ENCODE results near the gene FOCAD. TPM values are rescaled to one million over a fixed set of nuclear protein-coding genes. Genes with fewer than 3 reads are reported as not detected.

FOCAD gene
- total RNA-seq, 1 experiment from 2014 or later: 40.7 TPM

DNA sequence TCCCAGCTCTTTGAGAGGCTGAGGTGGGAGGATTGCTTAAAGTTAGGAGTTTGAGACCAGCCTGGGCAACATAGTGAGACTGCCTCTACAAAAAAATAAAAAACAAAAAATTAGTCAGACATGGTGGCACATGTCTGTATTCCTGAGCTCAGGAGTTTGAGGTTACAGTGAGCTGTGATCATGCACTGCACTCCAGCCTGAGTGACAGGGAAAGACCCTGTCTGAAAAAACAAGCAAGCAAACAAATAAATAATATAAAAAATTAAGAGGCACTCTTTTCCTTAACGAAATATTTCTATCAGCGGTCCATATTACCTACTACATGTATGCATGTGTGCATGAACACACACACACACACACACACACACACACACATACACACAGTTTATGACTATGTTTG, 20.9 kb upstream of the FOCAD start:
- Histone ChIP-seq H3K79me2 (ENCODE audit: insufficient read depth, low read length) (0 out of 2 replicates have a peak, but pooled peaks cover 3% of the 10 kb centered on the region), H3K27me3 (ENCODE audit: insufficient read depth, low read length) (no peaks in the 10 kb centered on the region), H3K9me2 (ENCODE audit: insufficient read depth) (peaks cover 3% of the 10 kb centered on the region; the same call in 1 of the 2 replicates), H3K4me2 (ENCODE audit: low read length) (no peak overlapping the region), H3K9me3 (ENCODE audit: control insufficient read depth in 1 of 2, insufficient read depth in 1 of 2, low read depth in 1 of 2, low read length in 2 of 2) (no peaks in the 10 kb centered on the region), H2AFZ (ENCODE audit: low read depth, low read length, poor library complexity, severe bottlenecking) (no peak overlapping the region), H3K4me3 (replicated peaks in 1 of 2; ENCODE audit: low read depth in 1 of 2, low read length in 2 of 2) (no peak overlapping the region), H3K36me3 (ENCODE audit: control insufficient read depth in 1 of 2, insufficient read depth in 2 of 2, low read length in 2 of 2) (no peaks in the 10 kb centered on the region), H3K27ac (ENCODE audit: low read depth, low read length) (no peak overlapping the region), H3K4me1 (ENCODE audit: control insufficient read depth in 1 of 2, insufficient read depth in 2 of 2, low read length in 2 of 2) (peaks cover 0 to 11% of the 10 kb centered on the region in 2 experiments; a peak in 1 of 4 replicates), H4K20me1 (ENCODE audit: insufficient read depth) (no peaks in the 10 kb centered on the region), H3K9ac (ENCODE audit: low read length) (no peak overlapping the region)
- TF ChIP-seq, protein P1, sequence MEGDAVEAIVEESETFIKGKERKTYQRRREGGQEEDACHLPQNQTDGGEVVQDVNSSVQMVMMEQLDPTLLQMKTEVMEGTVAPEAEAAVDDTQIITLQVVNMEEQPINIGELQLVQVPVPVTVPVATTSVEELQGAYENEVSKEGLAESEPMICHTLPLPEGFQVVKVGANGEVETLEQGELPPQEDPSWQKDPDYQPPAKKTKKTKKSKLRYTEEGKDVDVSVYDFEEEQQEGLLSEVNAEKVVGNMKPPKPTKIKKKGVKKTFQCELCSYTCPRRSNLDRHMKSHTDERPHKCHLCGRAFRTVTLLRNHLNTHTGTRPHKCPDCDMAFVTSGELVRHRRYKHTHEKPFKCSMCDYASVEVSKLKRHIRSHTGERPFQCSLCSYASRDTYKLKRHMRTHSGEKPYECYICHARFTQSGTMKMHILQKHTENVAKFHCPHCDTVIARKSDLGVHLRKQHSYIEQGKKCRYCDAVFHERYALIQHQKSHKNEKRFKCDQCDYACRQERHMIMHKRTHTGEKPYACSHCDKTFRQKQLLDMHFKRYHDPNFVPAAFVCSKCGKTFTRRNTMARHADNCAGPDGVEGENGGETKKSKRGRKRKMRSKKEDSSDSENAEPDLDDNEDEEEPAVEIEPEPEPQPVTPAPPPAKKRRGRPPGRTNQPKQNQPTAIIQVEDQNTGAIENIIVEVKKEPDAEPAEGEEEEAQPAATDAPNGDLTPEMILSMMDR (IDR thresholded peaks at IDR 0.05 in 2 of 3, conservative IDR thresholded peaks at IDR 0.05 in 1 of 3; ENCODE audit: borderline replicate concordance in 1 of 3, insufficient read depth in 1 of 3, low read depth in 2 of 3, low read length in 2 of 3): no peak
- TF ChIP-seq CBX3 (IDR thresholded peaks at IDR 0.05; ENCODE audit: low read depth): no peak
- TF ChIP-seq, protein P2, sequence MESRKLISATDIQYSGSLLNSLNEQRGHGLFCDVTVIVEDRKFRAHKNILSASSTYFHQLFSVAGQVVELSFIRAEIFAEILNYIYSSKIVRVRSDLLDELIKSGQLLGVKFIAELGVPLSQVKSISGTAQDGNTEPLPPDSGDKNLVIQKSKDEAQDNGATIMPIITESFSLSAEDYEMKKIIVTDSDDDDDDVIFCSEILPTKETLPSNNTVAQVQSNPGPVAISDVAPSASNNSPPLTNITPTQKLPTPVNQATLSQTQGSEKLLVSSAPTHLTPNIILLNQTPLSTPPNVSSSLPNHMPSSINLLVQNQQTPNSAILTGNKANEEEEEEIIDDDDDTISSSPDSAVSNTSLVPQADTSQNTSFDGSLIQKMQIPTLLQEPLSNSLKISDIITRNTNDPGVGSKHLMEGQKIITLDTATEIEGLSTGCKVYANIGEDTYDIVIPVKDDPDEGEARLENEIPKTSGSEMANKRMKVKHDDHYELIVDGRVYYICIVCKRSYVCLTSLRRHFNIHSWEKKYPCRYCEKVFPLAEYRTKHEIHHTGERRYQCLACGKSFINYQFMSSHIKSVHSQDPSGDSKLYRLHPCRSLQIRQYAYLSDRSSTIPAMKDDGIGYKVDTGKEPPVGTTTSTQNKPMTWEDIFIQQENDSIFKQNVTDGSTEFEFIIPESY (IDR thresholded peaks at IDR 0.05; ENCODE audit: extremely low read depth, insufficient replicate concordance, low read length): no peak
- no peak for TF ChIP-seq ZFX (IDR thresholded peaks at IDR 0.05)
- TF ChIP-seq, protein P3, sequence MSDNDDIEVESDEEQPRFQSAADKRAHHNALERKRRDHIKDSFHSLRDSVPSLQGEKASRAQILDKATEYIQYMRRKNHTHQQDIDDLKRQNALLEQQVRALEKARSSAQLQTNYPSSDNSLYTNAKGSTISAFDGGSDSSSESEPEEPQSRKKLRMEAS (IDR thresholded peaks at IDR 0.05): no peak
- no peak for TF ChIP-seq EZH2 (IDR thresholded peaks at IDR 0.05)
- TF ChIP-seq EGR1 (IDR thresholded peaks at IDR 0.05; ENCODE audit: low read depth): no peak
- no peak for TF ChIP-seq TCF7L2 (IDR thresholded peaks at IDR 0.05; ENCODE audit: borderline replicate concordance, extremely low read depth, insufficient read depth, insufficient read length)
- no peak for TF ChIP-seq SRF (IDR thresholded peaks at IDR 0.05; ENCODE audit: low read depth)
- no peak for TF ChIP-seq POLR2AphosphoS5 (IDR thresholded peaks at IDR 0.05; ENCODE audit: low read depth, low read length)
- TF ChIP-seq EZH2phosphoT487 (IDR thresholded peaks at IDR 0.05; ENCODE audit: borderline replicate concordance): no peak
- TF ChIP-seq SIN3A (IDR thresholded peaks at IDR 0.05; ENCODE audit: low read depth): no peak
- no peak for TF ChIP-seq JUND (IDR thresholded peaks at IDR 0.05)
- TF ChIP-seq FOSL1 (IDR thresholded peaks at IDR 0.05; ENCODE audit: low read depth): no peak
- TF ChIP-seq ZNF274 (IDR thresholded peaks at IDR 0.05; ENCODE audit: low read depth, low read length): no peak
- no peak for TF ChIP-seq SP1 (IDR thresholded peaks at IDR 0.05; ENCODE audit: low read depth)
- no peak for TF ChIP-seq ELF1 (IDR thresholded peaks at IDR 0.05; ENCODE audit: borderline replicate concordance, low read depth)
- no peak for TF ChIP-seq ATF3 (IDR thresholded peaks at IDR 0.05)
- TF ChIP-seq RAD21 (IDR thresholded peaks at IDR 0.05; ENCODE audit: low read depth): no peak
- TF ChIP-seq YY1 (IDR thresholded peaks at IDR 0.05; ENCODE audit: extremely low read depth, insufficient replicate concordance, low read depth, low read length): no peak
- ChIA-PET POLR2A (no interaction called here), CTCF (no interaction called here), RAD21 (ENCODE audit: low non-redundant PET in 1 of 2, low total read pairs in 2 of 2, uncharacterized antibody in 2 of 2, unreplicated experiment in 2 of 2) (no interaction called here)
- no peak for DNase-seq (ENCODE audit: low read depth, low spot score)
- BruUV-seq (replicated peaks): no TSS peak
- intact Hi-C loops (cut with micrococcal nuclease): no loop called here
- ATAC-seq: no peak

All from HCT116 (cell line).